OCI-LY7 (cell line): ENCODE measurements around the gene SLC25A21. TPM values are rescaled to one million over a fixed set of nuclear protein-coding genes. Genes with fewer than 3 reads are reported as not detected.
"Not testable (repeated sequence)": the region's sequence is repeated elsewhere in the genome, so short reads cannot be mapped to it uniquely, and the experiment has no call there.

Source experiments
- BruUV-seq: library from RNA; stranded (reverse); fragments of 400-500 nt; replicated peaks from 2 replicates; lab custom pipeline; 2021; lab: Mats Ljungman, UMichigan
- CTCF ChIA-PET: fragments of 300-600 bp; sonication (Branson Sonifier 250); formaldehyde crosslinking; loops from one replicate; lab custom pipeline; 2022; ENCODE audit warnings: antibody characterized with exemption; ENCODE audit not compliant: unreplicated experiment; lab: Charles Lee
- POLR2A ChIA-PET: fragments of 300-600 bp; sonication (Branson Sonifier 250); formaldehyde crosslinking; loops from one replicate; lab custom pipeline; 2022; ENCODE audit warnings: antibody characterized with exemption; lab: Charles Lee
- DNase-seq: peaks from one replicate; pipeline ENCODE4 v3.0.0-alpha.2; 2015; ENCODE audit warnings: low spot score
- H2AFZ ChIP-seq: fragments of 200-600 bp; sonication (generic), shearing (Covaris generic); 2 replicates; pipeline ENCODE4 v1.6.1; 2014; ENCODE audit warnings: mild to moderate bottlenecking, antibody characterized with exemption, low read length, moderate library complexity
- H3K27ac ChIP-seq: fragments of 200-600 bp; sonication (generic); 2 replicates; pipeline ENCODE4 v1.5.1; 2014; ENCODE audit warnings: mixed run types, low read depth, mild to moderate bottlenecking, moderate library complexity, low read length, inconsistent platforms; ENCODE audit not compliant: poor library complexity, severe bottlenecking
- H3K36me3 ChIP-seq: fragments of 200-600 bp; sonication (generic); 2 replicates; pipeline ENCODE4 v1.6.1; 2014; ENCODE audit warnings: mild to moderate bottlenecking, antibody characterized with exemption, low read length, moderate library complexity, mixed read lengths; ENCODE audit not compliant: insufficient read depth
- H3K4me1 ChIP-seq: fragments of 200-600 bp; sonication (generic); 2 replicates; pipeline ENCODE4 v1.5.1; 2014; ENCODE audit warnings: mild to moderate bottlenecking, low read length; ENCODE audit not compliant: insufficient read depth, poor library complexity, severe bottlenecking
- H3K4me2 ChIP-seq: fragments of 200-600 bp; sonication (generic); 2 replicates; pipeline ENCODE4 v1.6.1; 2014; ENCODE audit warnings: mild to moderate bottlenecking, low read length
- H3K4me3 ChIP-seq: fragments of 200-600 bp; sonication (generic); 2 replicates; pipeline ENCODE4 v1.5.1; 2014; ENCODE audit warnings: mild to moderate bottlenecking, low read depth, low read length; ENCODE audit not compliant: poor library complexity, severe bottlenecking
- H3K79me2 ChIP-seq: fragments of 200-600 bp; sonication (generic); 2 replicates; pipeline ENCODE4 v1.6.1; 2016; ENCODE audit warnings: low read depth, mild to moderate bottlenecking, low read length, moderate library complexity, mixed read lengths; ENCODE audit not compliant: insufficient read depth
- H3K9me2 ChIP-seq: fragments of 200-600 bp; sonication (generic); 2 replicates; pipeline ENCODE4 v1.6.1; 2016; ENCODE audit warnings: mild to moderate bottlenecking, low read length, mixed read lengths; ENCODE audit not compliant: insufficient read depth
- H3K9me3 ChIP-seq: fragments of 200-600 bp; sonication (generic); 2 replicates; pipeline ENCODE4 v1.6.1; 2014; ENCODE audit warnings: mild to moderate bottlenecking, mixed run types, low read length, mixed read lengths
- H4K20me1 ChIP-seq: fragments of 200-600 bp; sonication (generic); 2 replicates; pipeline ENCODE4 v1.6.1; 2014; ENCODE audit warnings: mild to moderate bottlenecking, antibody characterized with exemption, low read length, moderate library complexity, mixed read lengths; ENCODE audit not compliant: insufficient read depth
- CTCF ChIP-seq: fragments of 200-600 bp; sonication (generic); conservative IDR thresholded peaks from 2 replicates; pipeline ENCODE4 v1.5.1; 2014; ENCODE audit warnings: mild to moderate bottlenecking, antibody characterized with exemption, low read length, moderate library complexity, mixed read lengths
- EZH2phosphoT487 ChIP-seq: fragments of 200-600 bp; sonication (generic); IDR thresholded peaks from 2 replicates; pipeline ENCODE4 v1.6.1; 2018; ENCODE audit warnings: low read depth, borderline replicate concordance, mild to moderate bottlenecking, mixed run types, antibody characterized with exemption, low read length, moderate library complexity, mixed read lengths
- intact Hi-C: fragments of 100-400 bp; cut with micrococcal nuclease; formaldehyde crosslinking; loops from one replicate; pipeline ENCODE4 v1.10.0; 2022; ENCODE audit not compliant: unreplicated experiment
- total RNA-seq, 2 experiments: library from RNA; depleted of rRNA in 1 of 2; stranded (reverse); fragments of >200 nt in 1 of 2; shearing (Covaris generic) in 1 of 2; gene quantifications; 2 replicates each; pipeline ENCODE4 v1.2.3, GENCODE V29; 2014 to 2022

SLC25A21 gene
- total RNA-seq, 2 experiments from 2014 or later, result not detected

- no peak overlapping the region for H2AFZ ChIP-seq
- ChIA-PET CTCF (no interaction called here), POLR2A (no interaction called here)
- no peaks in the 10 kb centered on the region for H3K9me2 ChIP-seq
- H4K20me1 ChIP-seq, result no peaks in the 10 kb centered on the region
- BruUV-seq, result no TSS peak
- H3K79me2 ChIP-seq, result no peaks in the 10 kb centered on the region
- no peaks in the 10 kb centered on the region for H3K36me3 ChIP-seq
- no peak overlapping the region for H3K4me3 ChIP-seq
- no peaks in the 10 kb centered on the region for H3K4me1 ChIP-seq
- DNase-seq, result no peak
- H3K27ac ChIP-seq, result no peak overlapping the region
- intact Hi-C loops, result no loop called here
- no peak overlapping the region for H3K4me2 ChIP-seq
- no peak for TF ChIP-seq CTCF
- TF ChIP-seq EZH2phosphoT487, result no peak
- H3K9me3 ChIP-seq, result no peaks in the 10 kb centered on the region
Measured at GRCh38 chr14:36900846-36901245, 271.6 kb downstream of the SLC25A21 start.

GRCh38 chr14:36896300-36896699 is 276.1 kb downstream of the SLC25A21 start:
- H3K27ac ChIP-seq, intact Hi-C loops, H3K79me2 ChIP-seq, H3K36me3 ChIP-seq, CTCF ChIA-PET, DNase-seq, H3K9me2 ChIP-seq, H3K9me3 ChIP-seq, H3K4me3 ChIP-seq, H4K20me1 ChIP-seq, H3K4me1 ChIP-seq, H3K4me2 ChIP-seq, H2AFZ ChIP-seq, BruUV-seq: not testable (repeated sequence)
- POLR2A ChIA-PET, result interaction anchor here (0.6 kb wide), 1 partner anchor 220 kb away, joined by 4 read pairs; no protein-coding TSS in a partner anchor

GRCh38 chr14:36884049-36884448 is 288.4 kb downstream of the SLC25A21 start:
- Histone ChIP-seq H3K79me2 (no peaks in the 10 kb centered on the region), H3K4me1 (no peaks in the 10 kb centered on the region), H4K20me1 (no peaks in the 10 kb centered on the region), H2AFZ (no peak overlapping the region), H3K36me3 (no peaks in the 10 kb centered on the region), H3K4me2 (no peak overlapping the region), H3K9me3 (0 out of 2 replicates have a peak, but pooled peaks cover 4% of the 10 kb centered on the region), H3K4me3 (no peak overlapping the region), H3K9me2 (no peaks in the 10 kb centered on the region), H3K27ac (no peak overlapping the region)
- CTCF ChIA-PET, result no interaction called here
- DNase-seq, result no peak
- TF ChIP-seq CTCF (no peak), EZH2phosphoT487 (no peak)
- intact Hi-C loops, result no loop called here
- no TSS peak for BruUV-seq
- POLR2A ChIA-PET, result no interaction called here
